Stimulated activated CD8-positive, alpha-beta memory T cell treated with anti-CD3 and anti-CD28 coated beads, Interleukin-12 subunit alpha, Interleukin-12 subunit beta, amount 100 ng/mL, for 24 hours (primary cell): Measurements from ENCODE around the gene MKI67.

Source experiments
- DNase-seq: peaks from one replicate; pipeline ENCODE4 v3.0.0-alpha.2; 2020; ENCODE audit errors: extremely low read depth

The MKI67 gene

GRCh38 chr10:128065881-128066534 lies 60.2 kb downstream of the MKI67 start:
- no peak for DNase-seq

- no peak for DNase-seq
Observed at GRCh38 chr10:128064970-128065580, 61.1 kb downstream of the MKI67 start.

GRCh38 chr10:128064108-128064969 lies 61.9 kb downstream of the MKI67 start:
- DNase-seq, result no peak

- no peak for DNase-seq
Observed at GRCh38 chr10:128063736-128064107, 62.5 kb downstream of the MKI67 start.

DNA sequence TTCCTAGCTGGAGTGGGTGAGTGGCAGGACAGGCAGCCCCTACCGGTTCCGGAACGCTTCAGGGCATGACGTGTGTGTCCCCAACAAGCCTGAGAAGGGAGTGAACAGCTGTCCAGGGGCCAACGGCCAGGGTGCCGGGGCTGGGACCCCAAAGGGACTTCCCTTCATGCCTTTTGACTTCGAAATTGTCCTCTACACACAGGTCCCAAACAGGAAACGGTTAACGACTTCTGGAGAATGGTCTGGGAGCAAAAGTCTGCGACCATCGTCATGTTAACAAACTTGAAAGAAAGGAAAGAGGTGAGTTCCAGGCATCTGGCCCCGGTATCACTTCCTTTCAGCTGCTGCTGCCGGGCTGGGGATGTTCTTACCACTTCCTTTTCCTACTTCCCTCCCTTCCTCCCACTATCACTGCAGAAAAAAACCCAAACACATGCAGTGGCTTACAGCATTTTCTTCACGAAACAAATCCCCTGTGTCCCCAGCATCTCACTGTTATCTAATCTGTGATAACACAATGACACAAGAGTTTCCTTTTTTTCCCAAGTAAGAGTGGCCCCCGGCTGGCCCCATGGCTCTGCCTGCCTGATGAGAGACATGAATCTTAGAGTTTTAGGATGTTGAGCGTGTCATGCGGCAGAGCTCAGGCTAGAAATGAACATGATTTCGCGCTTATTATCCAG lies 63.2 kb downstream of the MKI67 start:
- no peak for DNase-seq

- DNase-seq, result no peak
Observed at GRCh38 chr10:128062331-128062880, 63.8 kb downstream of the MKI67 start.

DNA sequence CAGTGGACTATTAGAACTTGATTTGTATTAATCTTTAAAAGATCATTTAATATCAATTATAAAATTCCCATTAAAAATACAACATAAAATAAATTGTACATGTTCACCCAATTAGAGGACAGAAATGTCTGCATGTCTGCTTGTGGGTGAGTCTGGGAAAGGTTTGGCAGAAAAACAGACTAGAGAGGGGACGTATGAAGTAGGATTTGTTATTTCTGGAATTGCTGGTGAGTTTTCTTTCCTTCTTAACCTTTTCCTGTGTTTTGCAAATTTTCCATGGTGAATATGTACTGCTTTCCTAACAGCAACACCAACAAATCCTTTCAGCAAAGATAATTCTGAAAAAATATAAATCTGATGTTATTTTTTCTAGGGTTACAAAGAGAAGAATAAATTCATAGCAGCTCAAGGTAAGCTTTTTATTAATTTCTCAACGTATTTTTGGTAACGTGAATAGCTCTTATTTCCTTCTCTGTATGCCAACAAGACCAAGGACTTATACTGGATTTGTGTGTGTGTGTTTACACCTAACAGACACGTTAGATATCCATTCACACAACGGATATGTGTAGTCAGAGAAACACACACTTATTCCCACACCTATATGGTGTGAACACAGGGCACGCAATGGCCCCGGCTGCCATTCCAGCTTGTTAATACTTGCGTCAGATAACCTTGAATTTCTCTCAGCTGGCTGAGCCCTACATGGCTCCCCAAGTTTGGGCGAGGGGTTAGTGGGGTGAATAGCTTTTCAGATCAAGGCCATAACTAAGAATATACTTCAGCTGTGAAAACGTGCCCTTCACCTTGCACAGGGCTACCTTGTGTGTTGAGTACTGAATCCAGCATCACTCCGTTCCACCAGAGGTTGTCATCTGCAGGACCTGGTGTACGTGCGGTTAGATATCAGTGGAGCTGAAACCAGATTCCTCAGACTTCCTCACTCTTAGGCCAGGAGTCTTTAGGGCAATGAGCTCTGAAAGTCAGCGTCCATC lies 64.6 kb downstream of the MKI67 start:
- no peak for DNase-seq

DNA sequence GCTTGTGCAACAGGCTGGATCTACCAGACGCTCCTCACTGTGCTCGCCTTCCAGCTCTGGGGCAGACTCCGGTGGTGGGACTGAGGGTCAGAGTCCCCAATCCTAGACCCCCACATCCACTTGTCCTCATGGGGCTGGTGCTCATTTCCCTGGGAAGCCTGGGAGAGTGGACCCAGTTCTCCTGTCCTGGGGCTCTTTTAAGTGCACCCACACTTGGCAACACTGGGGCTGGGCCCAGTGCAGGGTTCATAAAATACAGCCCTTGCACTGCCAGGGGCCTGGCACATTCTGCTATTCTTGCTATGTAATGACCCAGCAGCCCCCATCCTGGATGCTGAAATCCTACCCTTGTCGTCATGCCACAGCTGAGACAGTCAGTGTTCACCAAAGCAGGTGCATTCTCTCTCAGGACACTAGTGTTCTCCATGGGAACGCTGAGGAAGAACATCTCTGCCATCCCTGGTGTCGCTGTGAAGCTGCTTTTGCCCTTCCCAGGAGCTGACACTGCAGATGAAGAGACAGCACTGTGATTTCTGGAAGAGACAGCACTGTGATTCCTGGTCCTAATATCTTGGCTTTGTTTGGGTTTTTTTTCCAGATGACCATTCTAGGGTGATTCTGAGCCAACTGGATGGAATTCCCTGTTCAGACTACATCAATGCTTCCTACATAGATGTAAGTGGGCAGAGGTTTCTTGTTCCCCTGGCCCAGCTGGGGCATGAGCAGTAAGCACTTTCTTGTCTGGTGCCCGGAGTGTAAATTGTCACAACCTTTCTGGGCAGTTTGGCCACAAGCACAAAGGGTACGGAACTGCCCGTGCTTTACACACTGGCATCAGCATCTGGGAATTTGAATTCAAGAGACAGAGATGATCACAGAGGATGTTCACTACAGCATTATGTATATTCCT lies 65.6 kb downstream of the MKI67 start:
- DNase-seq, result no peak

- no peak for DNase-seq
Observed at GRCh38 chr10:128059982-128060293, 66.3 kb downstream of the MKI67 start.

DNA sequence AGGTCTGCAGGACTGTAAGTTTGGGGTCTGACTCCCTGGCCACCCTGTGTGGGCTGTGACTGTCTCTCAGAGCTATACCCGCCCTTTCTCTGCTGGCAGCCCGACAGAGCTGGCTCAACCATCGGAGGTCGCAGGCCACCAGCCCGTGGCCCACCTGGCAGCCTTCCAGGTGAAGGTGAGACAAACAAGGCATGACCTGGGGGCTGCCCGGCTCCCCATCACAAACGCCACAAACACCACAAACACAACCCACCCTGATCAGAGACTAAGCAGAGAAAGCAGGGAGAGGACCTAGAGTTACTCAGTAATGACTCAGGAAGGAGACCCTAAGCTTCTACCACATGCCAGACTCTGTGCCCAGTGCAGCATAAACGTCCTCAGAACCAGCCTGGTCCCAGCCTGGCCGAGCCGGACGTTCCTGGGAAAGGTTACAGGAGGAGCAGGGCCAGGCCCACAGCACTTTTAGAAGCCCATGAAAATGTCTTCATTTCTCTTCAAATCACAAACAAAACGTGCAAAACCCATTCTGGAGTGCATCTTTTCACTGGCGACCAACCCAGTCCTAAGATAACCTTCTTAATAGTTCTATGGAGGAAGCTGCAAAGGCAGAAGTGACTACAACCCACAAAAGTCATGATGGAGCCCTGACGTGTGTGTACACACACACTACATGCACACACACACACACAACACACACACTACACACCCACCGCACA lies 66.8 kb downstream of the MKI67 start:
- DNase-seq, result no peak

- DNase-seq, result no peak
Observed at GRCh38 chr10:128058750-128059134, 67.5 kb downstream of the MKI67 start.

DNA sequence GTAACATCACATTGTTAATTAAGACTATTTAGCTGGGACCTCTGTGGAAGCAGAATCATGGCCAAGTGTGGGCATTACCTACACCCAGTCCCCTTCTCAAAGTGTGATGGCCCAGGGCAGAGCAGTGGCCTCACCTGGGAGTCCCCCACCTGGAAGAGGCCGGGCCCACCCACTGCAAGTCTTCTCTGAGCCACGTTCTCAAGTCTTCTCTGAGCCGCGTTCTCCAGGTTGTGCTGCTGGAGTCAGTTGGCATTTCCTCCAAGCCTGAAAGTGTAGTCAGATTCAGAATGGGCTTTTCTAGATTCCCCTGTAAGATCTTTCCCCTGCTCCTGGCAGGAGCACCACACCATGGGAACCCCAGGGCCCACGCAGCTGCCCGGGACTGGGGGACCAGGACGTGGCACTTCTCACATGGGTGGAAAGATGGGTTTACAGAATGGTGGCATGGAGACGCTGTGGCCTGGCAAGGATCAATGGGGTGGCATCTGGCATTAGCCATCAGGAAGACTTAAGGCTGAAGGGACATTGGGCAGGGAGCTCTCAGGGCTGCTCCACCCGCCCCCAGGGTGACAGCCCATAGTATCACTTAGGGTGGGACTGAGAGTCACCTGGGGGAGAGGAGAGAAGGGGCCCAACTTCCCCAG lies 68.0 kb downstream of the MKI67 start:
- DNase-seq, result no peak

- DNase-seq, result no peak
Observed at GRCh38 chr10:128056303-128057050, 69.7 kb downstream of the MKI67 start.

GRCh38 chr10:128055061-128055868 lies 71.0 kb downstream of the MKI67 start:
- no peak for DNase-seq

- no peak for DNase-seq
Observed at GRCh38 chr10:128054163-128054970, 71.9 kb downstream of the MKI67 start.

GRCh38 chr10:128053356-128053755 lies 72.9 kb downstream of the MKI67 start:
- no peak for DNase-seq
